SU-DHL-6 (cell line): ENCODE measurements around the gene PDCD1LG2.

Experiments used
- CTCF ChIP-seq: fragments of 200-600 bp; sonication (generic); IDR thresholded peaks from one replicate; pipeline ENCODE4 v1.5.1; 2017; ENCODE audit warnings: antibody characterized with exemption, mild to moderate bottlenecking, low read length, moderate library complexity; ENCODE audit not compliant: insufficient read depth, poor library complexity, severe bottlenecking
- EZH2phosphoT487 ChIP-seq: fragments of 200-600 bp; sonication (generic), shearing (Covaris generic); conservative IDR thresholded peaks from 2 replicates; pipeline ENCODE4 v1.6.1; 2018; ENCODE audit warnings: mild to moderate bottlenecking, antibody characterized with exemption, low read length, moderate library complexity, mixed read lengths

GRCh38 chr9:5592231-5592630 is 81.9 kb downstream of the PDCD1LG2 start:
- TF ChIP-seq CTCF (no peak), EZH2phosphoT487 (no peak)
